WI38 (cell line): Measurements from ENCODE around the gene MBLAC1.
A peak's percentile ranks its signal among the peaks of the same experiment; 100 is the strongest.

Experiments used
- H3K4me3 ChIP-seq: 2 replicates; pipeline ENCODE4 v1.5.1; 2011; ENCODE audit warnings: low read depth, mild to moderate bottlenecking, control low read depth, low read length
- TF ChIP-seq, protein P1 (sequence below): IDR thresholded peaks from 2 replicates; pipeline ENCODE4 v1.5.1; 2012; ENCODE audit warnings: low read depth, mild to moderate bottlenecking, control low read depth, low read length

Gene MBLAC1

GRCh38 chr7:100171087-100171681 is 44.4 kb downstream of the MBLAC1 start:
- no peak overlapping the region for H3K4me3 ChIP-seq
- TF ChIP-seq, protein P1, sequence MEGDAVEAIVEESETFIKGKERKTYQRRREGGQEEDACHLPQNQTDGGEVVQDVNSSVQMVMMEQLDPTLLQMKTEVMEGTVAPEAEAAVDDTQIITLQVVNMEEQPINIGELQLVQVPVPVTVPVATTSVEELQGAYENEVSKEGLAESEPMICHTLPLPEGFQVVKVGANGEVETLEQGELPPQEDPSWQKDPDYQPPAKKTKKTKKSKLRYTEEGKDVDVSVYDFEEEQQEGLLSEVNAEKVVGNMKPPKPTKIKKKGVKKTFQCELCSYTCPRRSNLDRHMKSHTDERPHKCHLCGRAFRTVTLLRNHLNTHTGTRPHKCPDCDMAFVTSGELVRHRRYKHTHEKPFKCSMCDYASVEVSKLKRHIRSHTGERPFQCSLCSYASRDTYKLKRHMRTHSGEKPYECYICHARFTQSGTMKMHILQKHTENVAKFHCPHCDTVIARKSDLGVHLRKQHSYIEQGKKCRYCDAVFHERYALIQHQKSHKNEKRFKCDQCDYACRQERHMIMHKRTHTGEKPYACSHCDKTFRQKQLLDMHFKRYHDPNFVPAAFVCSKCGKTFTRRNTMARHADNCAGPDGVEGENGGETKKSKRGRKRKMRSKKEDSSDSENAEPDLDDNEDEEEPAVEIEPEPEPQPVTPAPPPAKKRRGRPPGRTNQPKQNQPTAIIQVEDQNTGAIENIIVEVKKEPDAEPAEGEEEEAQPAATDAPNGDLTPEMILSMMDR, result no peak

DNA sequence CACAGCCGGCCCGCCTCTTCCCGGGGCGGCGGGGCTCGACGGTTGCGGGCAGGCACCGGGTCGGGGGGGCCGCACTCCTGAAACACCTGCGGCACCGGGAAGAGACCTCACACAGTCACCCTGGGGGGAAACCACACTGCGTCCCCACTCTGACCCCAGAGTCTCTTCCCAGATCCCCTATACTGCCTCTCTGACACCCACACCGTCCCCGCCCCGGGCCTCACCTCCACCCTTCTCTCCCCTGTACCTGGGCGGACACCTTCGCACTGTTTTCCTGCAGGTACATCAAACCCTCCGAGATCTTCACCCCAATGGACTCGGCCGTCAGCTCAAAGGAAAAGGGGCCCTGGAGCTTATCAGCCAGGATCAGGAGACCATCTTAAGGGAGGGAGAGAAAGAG is 45.1 kb downstream of the MBLAC1 start:
- TF ChIP-seq, protein P1, result no peak
- no peak overlapping the region for H3K4me3 ChIP-seq

DNA sequence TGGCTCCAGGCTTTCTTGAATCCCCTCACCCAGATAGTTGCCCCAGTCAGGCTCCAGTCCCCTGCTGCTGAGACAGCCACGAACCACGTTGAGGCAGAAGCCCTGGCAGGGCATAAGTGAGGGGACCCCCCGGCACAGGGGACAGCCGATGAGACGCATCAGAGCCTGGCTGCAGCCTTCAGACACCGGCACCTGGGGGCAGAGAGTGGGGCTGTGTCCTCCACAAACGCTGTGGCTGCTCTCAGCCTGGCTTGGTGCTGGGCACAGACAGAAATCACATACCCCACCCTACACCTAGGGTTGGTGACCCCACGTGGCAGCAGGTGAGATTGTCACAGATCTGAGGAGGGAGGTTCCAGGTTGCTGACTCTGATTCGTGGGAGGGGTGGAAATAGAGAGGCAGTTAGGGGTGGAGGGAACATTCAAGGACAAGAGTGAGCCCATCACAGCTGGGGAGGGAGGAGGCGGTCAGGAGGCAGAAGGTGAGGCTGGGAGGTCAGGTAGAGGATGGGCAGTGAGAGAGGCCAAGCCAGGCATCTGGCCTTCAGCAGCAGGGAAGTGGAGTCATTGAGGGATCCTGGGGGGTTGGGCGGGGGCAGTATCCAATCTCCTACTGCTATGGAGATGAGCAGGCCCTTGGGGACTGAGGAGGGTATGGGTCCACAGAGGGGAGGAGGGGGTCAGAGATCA is 47.2 kb downstream of the MBLAC1 start:
- TF ChIP-seq, protein P1, result no peak

DNA sequence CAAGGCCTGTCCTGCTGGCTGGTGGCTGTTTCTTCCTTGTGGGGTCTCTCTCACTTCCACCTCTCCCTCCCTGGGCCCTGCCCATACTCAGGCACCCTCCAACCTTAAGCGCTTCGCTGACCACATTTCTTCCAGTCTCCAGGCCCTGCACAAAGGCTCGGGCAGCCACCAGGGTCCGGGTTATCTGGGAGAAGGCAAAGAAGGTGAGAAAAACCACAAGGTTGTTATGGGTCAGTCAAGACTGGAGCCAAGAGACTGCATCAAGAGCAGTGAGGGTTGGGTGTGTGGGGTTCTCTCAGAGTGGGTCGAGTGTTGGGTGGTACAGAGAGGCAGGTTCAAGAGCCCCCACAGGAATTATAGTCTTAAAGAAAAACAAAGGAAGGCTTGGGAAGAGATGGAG is 47.8 kb downstream of the MBLAC1 start:
- TF ChIP-seq, protein P1, result no peak

More for the DNA sequence above, 47.2 kb downstream of the MBLAC1 start:
- no peak overlapping the region for H3K4me3 ChIP-seq

DNA sequence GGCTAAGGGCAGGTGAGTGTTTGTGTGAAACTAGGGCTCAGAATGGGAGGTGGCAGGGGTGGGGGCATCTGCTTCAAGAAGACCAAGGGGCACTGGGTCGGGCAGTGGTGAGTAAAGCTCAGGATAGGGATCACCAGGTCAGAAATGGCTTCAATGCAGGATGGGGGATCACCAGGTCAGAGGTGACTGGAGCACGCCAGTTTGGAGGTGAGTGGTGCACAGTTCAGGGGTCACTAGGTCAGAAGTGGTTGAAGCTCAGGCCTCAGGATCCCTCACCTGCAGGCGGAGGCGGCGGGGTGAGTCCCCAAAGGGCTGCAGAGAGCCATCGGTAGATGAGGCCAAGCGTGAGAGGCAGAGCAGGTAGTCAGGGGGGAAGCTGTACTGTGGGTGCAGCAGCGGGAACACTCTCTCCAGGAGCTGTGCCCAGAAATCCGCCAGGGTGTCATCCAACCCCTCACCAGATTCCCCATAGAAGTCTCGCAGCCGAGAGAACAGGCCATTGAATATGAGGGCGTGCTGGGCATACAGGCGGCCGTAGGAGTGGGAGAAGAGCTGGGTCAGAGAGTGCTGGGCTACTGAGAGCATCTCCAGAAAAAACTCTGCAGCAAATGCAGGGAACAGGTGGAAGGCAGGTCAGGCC is 48.6 kb downstream of the MBLAC1 start:
- no peak overlapping the region for H3K4me3 ChIP-seq
- TF ChIP-seq, protein P1, result no peak

More for the DNA sequence above, 47.8 kb downstream of the MBLAC1 start:
- H3K4me3 ChIP-seq, result no peak overlapping the region

GRCh38 chr7:100176096-100177044 is 49.6 kb downstream of the MBLAC1 start:
- TF ChIP-seq, protein P1, result no peak

More at GRCh38 chr7:100176096-100177044, 49.6 kb downstream of the MBLAC1 start:
- peak overlapping the region; percentile 86 for H3K4me3 ChIP-seq
